Measurements from ENCODE around the gene CLCN7. TPM values are rescaled to one million over a fixed set of nuclear protein-coding genes. Genes with fewer than 3 reads are reported as not detected.
A peak's percentile ranks its signal among the peaks of the same experiment; 100 is the strongest.

Gene CLCN7
- total and polyA plus RNA-seq, 2 of the 8 experiments (the other 6 are each of a cell fraction or from before 2014, with no cell fraction given): 38.6 to 81.5 TPM

DNA sequence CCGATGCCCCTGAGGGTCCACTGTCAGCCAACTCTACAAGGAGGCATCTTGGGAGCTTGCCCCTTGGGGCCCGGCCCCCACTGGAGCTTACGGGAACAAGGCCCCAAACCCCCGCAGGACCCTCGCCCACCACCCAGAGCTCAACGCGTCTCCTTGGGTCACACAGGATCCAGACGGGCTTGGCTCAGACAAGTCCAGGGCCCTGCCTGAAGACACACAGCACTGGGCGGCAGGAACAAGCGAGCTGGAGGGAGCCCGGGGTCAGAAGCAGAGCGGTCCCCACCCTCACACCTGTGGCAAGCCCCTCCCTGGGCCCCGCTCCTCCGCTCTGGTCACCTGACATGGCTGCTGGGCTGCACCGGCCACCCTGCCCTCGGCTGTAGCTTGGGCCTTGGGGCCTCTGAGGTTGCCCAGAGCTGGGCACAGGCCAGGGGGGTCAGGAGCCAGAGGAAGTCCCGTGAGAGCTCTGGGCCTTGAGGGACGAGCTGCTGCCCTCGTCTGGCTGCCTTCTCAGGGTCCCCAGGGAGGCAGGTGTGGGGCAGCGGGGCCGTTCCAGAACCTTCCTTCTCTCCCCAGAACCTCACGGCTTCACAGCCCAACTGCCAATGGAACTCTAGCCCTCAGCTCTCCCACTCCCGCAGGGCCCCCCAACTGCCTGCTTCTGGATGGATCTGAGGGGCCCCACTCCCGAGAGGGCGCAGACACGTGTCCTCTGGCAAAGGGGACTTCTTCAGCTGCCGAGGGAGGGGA is 30.7 kb downstream of the CLCN7 start, which contains the start of gene CCDC154:
Gene CCDC154, minus strand, starts transcription at position 577 of the 750 bp plus-strand sequence. Its CDS starts 234 bp downstream, at position 343.
- no peak within 1 kb of the TSS for H2AFZ ChIP-seq (ENCODE audit: low read length)
- H4K8ac ChIP-seq (ENCODE audit: extremely low read depth, insufficient read depth, low read length): peak within 1 kb of the TSS; percentile 92
- H3K23me2 ChIP-seq (ENCODE audit: low read depth, low read length): no peaks in the 10 kb centered on the region
- DNase-seq (ENCODE audit: low read depth in 1 of 2, low spot score in 2 of 2): no peak
- H2BK20ac ChIP-seq (ENCODE audit: low read length): no peak within 1 kb of the TSS
- no peak within 1 kb of the TSS; the same call in 1 of the 2 replicates for H3K27ac ChIP-seq (ENCODE audit: low read depth, low read length)
- H3K4me2 ChIP-seq (ENCODE audit: insufficient read depth in 1 of 2, low read depth in 2 of 2, low read length in 2 of 2): no peak within 1 kb of the TSS
- no peaks in the 10 kb centered on the region for H3K79me2 ChIP-seq (ENCODE audit: control insufficient read depth in 1 of 2, insufficient read depth in 2 of 2, low read length in 2 of 2)
- no peak within 1 kb of the TSS for H2BK12ac ChIP-seq (ENCODE audit: low read depth, low read length)
- H3K9me3 ChIP-seq (ENCODE audit: insufficient read depth in 2 of 2, low read depth in 1 of 2, low read length in 1 of 2): no peaks in the 10 kb centered on the region
- ChIA-PET CTCF (ENCODE audit: partially characterized antibody) (interaction anchor here (1.0 to 3.9 kb wide), 7 partner anchors 10 to 95 kb away, joined by 3 to 20 read pairs (median 5); no protein-coding TSS in a partner anchor), POLR2A (ENCODE audit: partially characterized antibody) (interaction anchor here (0.9 to 2.0 kb wide), 10 partner anchors 9 to 71 kb away, joined by 3 to 7 read pairs (median 4); partner anchors contain the start of genes PERCC1 and TELO2)
- H3K4me3 ChIP-seq (ENCODE audit: extremely low read depth in 1 of 4, insufficient read depth in 2 of 4, low read depth in 3 of 4, low read length in 4 of 4): no peak within 1 kb of the TSS
- 90% methylated on average over 19 of the region's 27 CpGs; no CpG with 5 or more reads in 1 of the 2 experiments for WGBS, 2 experiments (ENCODE audit: extremely low coverage in 1 of 2, insufficient coverage in 1 of 2, insufficient read length in 1 of 2, insufficient replicate concordance in 2 of 2, low coverage in 1 of 2, low lambda C conversion rate in 2 of 2, missing lambda C conversion rate in 1 of 2)
- H3K23ac ChIP-seq (ENCODE audit: insufficient read length): no peak within 1 kb of the TSS
- H3K14ac ChIP-seq (ENCODE audit: insufficient read length): no peak within 1 kb of the TSS
- no peaks in the 10 kb centered on the region for H3K27me3 ChIP-seq (replicated peaks in 1 of 4; ENCODE audit: control insufficient read depth in 3 of 4, extremely low read depth in 1 of 4, insufficient read depth in 3 of 4, low read length in 3 of 4)
- peaks cover 0 to 5% of the 10 kb centered on the region in 2 experiments for H4K20me1 ChIP-seq (replicated peaks in 1 of 2; ENCODE audit: control insufficient read depth in 1 of 2, insufficient read depth in 2 of 2, low read length in 2 of 2)
- no peak within 1 kb of the TSS for H3K56ac ChIP-seq (replicated peaks; ENCODE audit: insufficient read length, low read depth, low read length)
- H2BK5ac ChIP-seq (ENCODE audit: low read depth, low read length): no peak within 1 kb of the TSS
- no peak for FAIRE-seq
- no peak within 1 kb of the TSS for H2BK120ac ChIP-seq (replicated peaks; ENCODE audit: low read depth, low read length)
- no peak within 1 kb of the TSS; the same call in 1 of the 2 replicates for H3K18ac ChIP-seq (ENCODE audit: extremely low read depth, low read length)
- no peak within 1 kb of the TSS for H4K5ac ChIP-seq (ENCODE audit: insufficient read length, low read depth, low read length)
- no peaks in the 10 kb centered on the region; a peak in 1 of 7 replicates for H3K4me1 ChIP-seq (replicated peaks in 1 of 4; ENCODE audit: control insufficient read depth in 3 of 4, insufficient read depth in 4 of 4, low read length in 3 of 4)
- no peak within 1 kb of the TSS for H2BK15ac ChIP-seq (ENCODE audit: low read length)
- H3K4ac ChIP-seq (replicated peaks; ENCODE audit: insufficient read length, low read depth, low read length): no peak within 1 kb of the TSS
- TF ChIP-seq, protein P1, sequence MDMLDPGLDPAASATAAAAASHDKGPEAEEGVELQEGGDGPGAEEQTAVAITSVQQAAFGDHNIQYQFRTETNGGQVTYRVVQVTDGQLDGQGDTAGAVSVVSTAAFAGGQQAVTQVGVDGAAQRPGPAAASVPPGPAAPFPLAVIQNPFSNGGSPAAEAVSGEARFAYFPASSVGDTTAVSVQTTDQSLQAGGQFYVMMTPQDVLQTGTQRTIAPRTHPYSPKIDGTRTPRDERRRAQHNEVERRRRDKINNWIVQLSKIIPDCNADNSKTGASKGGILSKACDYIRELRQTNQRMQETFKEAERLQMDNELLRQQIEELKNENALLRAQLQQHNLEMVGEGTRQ (IDR thresholded peaks at IDR 0.05; ENCODE audit: low read length): 0 out of 2 replicates have a peak, but pooled peaks have one; percentile 9
- TF ChIP-seq POLR2AphosphoS5 (IDR thresholded peaks at IDR 0.05; ENCODE audit: low read depth, low read length): 0 out of 2 replicates have a peak, but pooled peaks have one; percentile 20
- no peak for TF ChIP-seq GABPA (IDR thresholded peaks at IDR 0.05; ENCODE audit: borderline replicate concordance, insufficient read depth, low read length)
- no peak for TF ChIP-seq BRCA1 (IDR thresholded peaks at IDR 0.05; ENCODE audit: low read depth, low read length)
- TF ChIP-seq CBX8 (IDR thresholded peaks at IDR 0.05; ENCODE audit: borderline replicate concordance, low read depth, low read length): no peak
- no peak for TF ChIP-seq CHD1 (IDR thresholded peaks at IDR 0.05; ENCODE audit: low read depth, low read length)
- TF ChIP-seq NANOG (IDR thresholded peaks at IDR 0.05; ENCODE audit: insufficient read depth, low read depth, low read length, poor library complexity, severe bottlenecking): no peak
- TF ChIP-seq HDAC6 (IDR thresholded peaks at IDR 0.05; ENCODE audit: low read depth, low read length): no peak
- no peak for TF ChIP-seq EP300 (IDR thresholded peaks at IDR 0.05; ENCODE audit: borderline replicate concordance in 1 of 2, low read depth in 2 of 2, low read length in 2 of 2)
- TF ChIP-seq KDM5A (IDR thresholded peaks at IDR 0.05; ENCODE audit: low read length): no peak
- no peak for TF ChIP-seq SRF (IDR thresholded peaks at IDR 0.05; ENCODE audit: low read depth, low read length)
- H4K91ac ChIP-seq (replicated peaks; ENCODE audit: insufficient read length, low read length): no peak within 1 kb of the TSS
- no peak within 1 kb of the TSS for H3K9ac ChIP-seq (replicated peaks in 1 of 4; ENCODE audit: extremely low read depth in 1 of 4, low read depth in 3 of 4, low read length in 3 of 4)
- H3K79me1 ChIP-seq (ENCODE audit: low read depth, low read length): no peaks in the 10 kb centered on the region
- H3K36me3 ChIP-seq (ENCODE audit: control insufficient read depth in 2 of 4, insufficient read depth in 4 of 4, low read length in 3 of 4): peaks cover 0 to 21% (median 2%) of the 10 kb centered on the region in 4 experiments; a peak in 3 of 8 replicates
- no peak within 1 kb of the TSS for H2AK5ac ChIP-seq (ENCODE audit: low read depth, low read length)
